Measurements from ENCODE around the gene RASSF9.

GRCh38 chr12:85877459-85877858 lies 41.2 kb upstream of the RASSF9 start:
- TF ChIP-seq, protein P1, sequence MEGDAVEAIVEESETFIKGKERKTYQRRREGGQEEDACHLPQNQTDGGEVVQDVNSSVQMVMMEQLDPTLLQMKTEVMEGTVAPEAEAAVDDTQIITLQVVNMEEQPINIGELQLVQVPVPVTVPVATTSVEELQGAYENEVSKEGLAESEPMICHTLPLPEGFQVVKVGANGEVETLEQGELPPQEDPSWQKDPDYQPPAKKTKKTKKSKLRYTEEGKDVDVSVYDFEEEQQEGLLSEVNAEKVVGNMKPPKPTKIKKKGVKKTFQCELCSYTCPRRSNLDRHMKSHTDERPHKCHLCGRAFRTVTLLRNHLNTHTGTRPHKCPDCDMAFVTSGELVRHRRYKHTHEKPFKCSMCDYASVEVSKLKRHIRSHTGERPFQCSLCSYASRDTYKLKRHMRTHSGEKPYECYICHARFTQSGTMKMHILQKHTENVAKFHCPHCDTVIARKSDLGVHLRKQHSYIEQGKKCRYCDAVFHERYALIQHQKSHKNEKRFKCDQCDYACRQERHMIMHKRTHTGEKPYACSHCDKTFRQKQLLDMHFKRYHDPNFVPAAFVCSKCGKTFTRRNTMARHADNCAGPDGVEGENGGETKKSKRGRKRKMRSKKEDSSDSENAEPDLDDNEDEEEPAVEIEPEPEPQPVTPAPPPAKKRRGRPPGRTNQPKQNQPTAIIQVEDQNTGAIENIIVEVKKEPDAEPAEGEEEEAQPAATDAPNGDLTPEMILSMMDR (IDR thresholded peaks at IDR 0.05) = no peak
- TF ChIP-seq EP300 (IDR thresholded peaks at IDR 0.05; ENCODE audit: low read depth) = no peak
- TF ChIP-seq POLR2A (IDR thresholded peaks at IDR 0.05) = no peak

Data from transverse colon (tissue), 3 donors.